WI38 (cell line): ENCODE results near the gene TNK1.

ENCODE experiments used
- H3K4me3 ChIP-seq: 2 replicates; pipeline ENCODE4 v1.5.1; 2011; ENCODE audit warnings: low read depth, mild to moderate bottlenecking, control low read depth, low read length
- CTCF ChIP-seq: IDR thresholded peaks from 2 replicates; pipeline ENCODE4 v1.5.1; 2012; ENCODE audit warnings: low read depth, mild to moderate bottlenecking, control low read depth, low read length

The TNK1 gene

DNA sequence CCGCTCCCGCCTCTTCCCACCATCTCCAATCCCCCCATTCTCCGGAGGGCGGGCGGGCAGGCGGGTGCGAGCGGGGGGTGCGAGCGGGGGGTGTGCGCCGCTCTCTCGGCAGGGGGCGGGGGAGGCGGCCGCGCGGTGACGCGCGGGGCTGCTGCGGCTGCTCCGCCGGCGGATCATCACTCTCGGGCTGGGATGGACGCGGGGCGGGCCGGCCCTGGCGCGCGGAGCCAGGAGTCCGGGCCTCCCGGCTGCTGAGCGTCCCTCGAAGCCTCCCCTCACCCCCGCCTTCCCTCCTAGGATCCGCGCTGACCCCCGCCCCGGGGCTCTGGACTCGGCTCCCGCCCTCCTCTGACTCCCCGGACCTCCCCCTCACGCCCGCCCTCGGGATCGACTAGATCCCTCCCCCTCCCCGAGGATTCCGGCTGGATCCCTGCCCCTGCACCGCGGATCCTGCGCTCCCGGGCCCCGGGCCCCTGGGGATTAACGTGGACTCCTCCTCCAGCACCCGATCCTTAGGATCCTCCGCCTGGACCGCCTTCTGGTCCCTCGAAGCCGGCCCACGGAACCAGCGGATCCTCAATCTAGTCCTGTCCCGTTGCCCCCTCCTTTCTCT, 24.0 kb downstream of the TNK1 start:
- peak overlapping the region; percentile 75 for H3K4me3 ChIP-seq
- no peak for TF ChIP-seq CTCF

DNA sequence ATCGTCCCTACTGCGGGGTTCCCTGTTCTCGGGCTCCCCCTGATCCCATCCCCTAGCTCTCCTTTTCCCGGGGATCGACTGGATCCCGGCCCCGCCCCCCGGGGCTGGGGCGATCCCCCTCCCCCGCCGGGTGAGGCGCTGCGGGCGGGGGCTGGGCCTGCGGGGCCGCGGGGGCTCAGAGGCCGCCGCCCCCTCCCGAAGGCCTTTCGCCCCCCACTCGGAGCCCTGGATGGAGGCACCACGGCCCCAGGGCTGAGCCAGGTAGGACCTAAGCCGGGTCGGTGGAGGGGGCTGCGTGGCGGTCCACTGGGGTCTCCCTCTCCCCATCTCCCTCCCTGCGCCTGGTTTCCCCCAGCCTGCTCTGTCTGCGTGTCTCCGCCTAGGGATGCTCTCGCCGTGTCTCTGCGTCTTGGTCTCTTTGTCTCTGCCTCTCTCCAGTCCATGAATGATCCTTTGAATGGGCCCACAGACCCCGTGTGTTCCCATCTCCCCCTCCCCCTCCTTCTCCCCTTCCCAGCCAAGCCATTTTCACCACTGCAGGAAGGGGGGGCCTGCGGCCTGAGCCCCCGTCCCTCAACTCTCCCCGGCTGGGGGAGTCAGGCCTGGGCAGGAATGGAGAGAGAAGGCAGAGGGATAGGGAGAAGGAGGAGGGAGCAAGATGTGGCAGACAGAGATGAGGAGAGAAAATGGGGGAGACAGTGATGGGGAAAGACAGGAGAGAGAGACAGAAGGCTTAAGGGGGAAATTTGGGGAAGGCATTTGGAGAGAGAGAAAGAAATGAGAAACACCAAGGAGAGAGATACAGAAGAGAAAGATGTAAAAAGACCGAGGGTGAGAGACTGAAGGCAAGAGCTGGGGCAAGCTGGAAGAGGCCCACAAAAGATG, 24.7 kb downstream of the TNK1 start:
- TF ChIP-seq CTCF: no peak
- peak overlapping the region; percentile 75 for H3K4me3 ChIP-seq

DNA sequence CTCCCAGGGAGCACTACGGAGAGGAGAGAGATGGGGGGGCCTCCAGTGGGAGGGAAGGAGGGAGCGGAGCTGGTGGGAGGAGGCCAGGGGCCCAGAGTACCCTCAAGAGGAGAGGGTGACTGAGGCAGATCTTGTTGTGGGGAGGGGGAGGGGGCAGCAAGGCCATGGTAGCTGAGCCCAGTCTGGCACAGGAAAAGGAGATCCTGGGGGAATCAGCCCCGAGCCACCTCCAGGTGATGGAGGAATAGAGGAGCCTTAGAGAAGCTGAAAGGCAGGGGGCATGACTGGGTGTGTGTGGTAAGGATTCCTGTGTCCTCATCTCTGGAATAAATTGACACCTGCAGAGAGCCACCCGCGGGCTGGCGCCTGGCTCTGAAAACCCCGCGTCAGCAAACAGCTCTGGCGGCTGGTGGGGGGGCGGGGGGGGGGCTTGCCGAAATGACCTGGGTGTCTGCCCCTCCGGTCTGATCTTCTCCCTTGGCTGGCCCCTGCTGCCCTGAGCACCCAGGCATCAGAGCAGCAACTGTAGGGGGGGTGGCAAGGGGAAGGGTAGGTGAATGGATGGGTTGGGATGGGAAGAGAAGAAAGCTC, 25.4 kb downstream of the TNK1 start:
- TF ChIP-seq CTCF: no peak
- H3K4me3 ChIP-seq: peak overlapping the region; percentile 75

- no peak for TF ChIP-seq CTCF
Observed at GRCh38 chr17:7407082-7407481, 26.2 kb downstream of the TNK1 start.

DNA sequence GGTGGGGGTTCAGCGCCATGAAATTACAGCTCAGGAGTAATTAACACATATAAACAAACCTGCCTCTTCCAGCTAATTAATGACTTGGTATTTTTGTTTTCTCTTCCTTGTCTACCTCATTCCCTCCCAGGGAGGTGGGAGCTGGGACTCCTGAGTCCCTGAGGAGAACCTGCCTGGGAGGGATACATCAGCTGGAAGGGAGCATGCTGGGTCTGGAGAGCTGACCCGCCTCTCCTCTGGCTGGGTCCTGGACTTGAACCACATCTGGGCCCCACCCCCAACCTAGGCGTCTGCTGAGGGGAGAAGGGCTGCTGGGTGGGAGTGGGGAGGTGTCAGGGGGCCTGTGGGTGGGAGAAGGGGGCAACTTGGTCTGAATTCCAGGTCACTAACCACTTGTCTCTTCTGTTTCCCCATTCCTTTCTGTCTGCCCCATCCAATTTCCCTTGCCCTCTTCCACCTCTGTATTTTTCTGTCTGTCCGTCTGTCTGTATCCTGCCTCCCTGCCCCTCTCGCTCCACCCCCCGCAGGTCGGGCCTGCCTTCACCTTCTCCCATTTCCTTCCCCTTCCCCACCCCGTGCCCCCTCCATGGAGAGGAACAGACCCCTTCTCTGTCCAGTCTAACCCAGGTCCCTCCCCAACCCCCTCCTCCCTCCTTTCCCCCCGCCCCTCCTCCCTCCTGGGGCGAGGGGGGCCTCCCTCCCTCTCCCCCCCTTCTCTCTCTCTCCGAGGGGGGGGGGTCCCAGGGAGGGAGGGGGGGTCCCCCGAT, 26.8 kb downstream of the TNK1 start, which contains the start of gene NLGN2:
NLGN2 (plus strand) TSS at position 361 of the 767 bp plus-strand sequence. CDS start 411 bp downstream, outside the sequence.
- TF ChIP-seq CTCF: no peak
- H3K4me3 ChIP-seq: no peak within 1 kb of the TSS

More at GRCh38 chr17:7407082-7407481, 26.2 kb downstream of the TNK1 start:
- H3K4me3 ChIP-seq: no peak overlapping the region

DNA sequence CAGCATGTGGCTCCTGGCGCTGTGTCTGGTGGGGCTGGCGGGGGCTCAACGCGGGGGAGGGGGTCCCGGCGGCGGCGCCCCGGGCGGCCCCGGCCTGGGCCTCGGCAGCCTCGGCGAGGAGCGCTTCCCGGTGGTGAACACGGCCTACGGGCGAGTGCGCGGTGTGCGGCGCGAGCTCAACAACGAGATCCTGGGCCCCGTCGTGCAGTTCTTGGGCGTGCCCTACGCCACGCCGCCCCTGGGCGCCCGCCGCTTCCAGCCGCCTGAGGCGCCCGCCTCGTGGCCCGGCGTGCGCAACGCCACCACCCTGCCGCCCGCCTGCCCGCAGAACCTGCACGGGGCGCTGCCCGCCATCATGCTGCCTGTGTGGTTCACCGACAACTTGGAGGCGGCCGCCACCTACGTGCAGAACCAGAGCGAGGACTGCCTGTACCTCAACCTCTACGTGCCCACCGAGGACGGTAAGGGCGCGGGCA, 27.4 kb downstream of the TNK1 start:
- TF ChIP-seq CTCF: no peak
- no peak overlapping the region for H3K4me3 ChIP-seq
